Retinal pigment epithelial cell (primary cell): ENCODE data around the gene NREP.

Experiments used
- DNase-seq: peaks from one replicate; pipeline ENCODE4 v3.0.0-alpha.2; 2010; ENCODE audit warnings: low read depth
- H3K4me3 ChIP-seq: 2 replicates; pipeline ENCODE4 v1.5.1; 2011; ENCODE audit warnings: mild to moderate bottlenecking, low read length, control low read depth, moderate library complexity
- CTCF ChIP-seq: conservative IDR thresholded peaks from 2 replicates; pipeline ENCODE4 v1.5.1; 2011; ENCODE audit warnings: low read depth, low read length, control low read depth, inconsistent platforms

The NREP gene

GRCh38 chr5:111790295-111790694 lies 33.3 kb upstream of the NREP start:
- no peak for TF ChIP-seq CTCF
- no peak for DNase-seq
- H3K4me3 ChIP-seq = no peak overlapping the region

- no peak for DNase-seq
- no peak for TF ChIP-seq CTCF
- H3K4me3 ChIP-seq = no peak overlapping the region
Measured at GRCh38 chr5:111787006-111787405, 30.0 kb upstream of the NREP start.

DNA sequence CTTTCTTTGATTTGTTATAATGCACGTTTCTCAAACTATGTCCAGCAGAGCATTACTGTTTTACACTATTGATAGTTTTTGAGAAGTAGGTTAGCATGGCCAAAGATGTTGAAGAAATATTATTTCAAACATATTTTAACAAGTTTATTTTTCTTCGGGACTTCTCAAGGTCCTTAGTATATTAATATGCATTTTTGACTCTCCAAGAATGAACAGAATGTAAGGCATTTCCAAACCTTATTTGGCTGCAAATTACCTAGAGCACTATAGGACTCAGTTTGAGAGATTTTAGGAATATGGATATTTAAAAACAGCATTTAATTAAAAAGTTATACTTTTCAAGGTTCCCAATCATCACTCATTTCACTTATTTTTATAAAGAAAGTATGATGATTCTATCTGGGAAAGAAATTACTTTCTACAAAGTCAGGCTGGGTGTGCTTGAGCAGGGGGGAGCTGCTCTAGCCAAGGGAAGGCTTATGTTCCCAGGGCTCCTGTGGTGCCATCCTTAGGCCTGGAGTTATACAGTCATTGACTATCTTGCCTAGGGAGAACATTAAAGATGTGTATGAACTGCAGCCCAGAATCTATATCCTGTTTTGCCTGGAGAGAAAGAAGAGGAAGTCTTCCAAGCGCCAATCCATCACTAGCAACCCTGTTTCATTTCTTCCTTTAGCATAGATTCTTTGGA lies 27.6 kb upstream of the NREP start:
- no peak for DNase-seq
- TF ChIP-seq CTCF = no peak
- no peak overlapping the region for H3K4me3 ChIP-seq

DNA sequence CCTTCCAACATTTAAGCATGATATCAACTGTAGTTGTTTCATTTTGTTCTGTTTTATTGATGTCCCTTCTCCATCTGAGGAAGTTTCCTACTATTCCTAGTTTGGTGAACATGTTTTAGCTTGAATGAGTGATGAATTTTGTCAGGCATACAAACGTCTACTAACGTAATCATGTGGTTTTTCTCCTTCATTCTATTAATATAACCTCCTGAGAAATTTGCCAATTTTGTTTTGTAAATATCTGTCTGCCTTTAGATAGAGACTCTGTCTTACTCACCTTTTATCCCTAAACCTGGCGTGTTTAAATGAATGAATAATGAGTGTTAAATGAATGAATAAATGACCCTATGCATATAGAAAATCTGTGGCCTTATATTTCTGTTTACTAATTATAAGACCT lies 26.5 kb upstream of the NREP start:
- TF ChIP-seq CTCF = no peak
- no peak for DNase-seq
- no peak overlapping the region for H3K4me3 ChIP-seq

- DNase-seq = no peak
- no peak for TF ChIP-seq CTCF
- H3K4me3 ChIP-seq = no peak overlapping the region
Measured at GRCh38 chr5:111782216-111782615, 25.2 kb upstream of the NREP start.

- no peak overlapping the region for H3K4me3 ChIP-seq
- no peak for TF ChIP-seq CTCF
- DNase-seq = no peak
Measured at GRCh38 chr5:111781200-111781599, 24.2 kb upstream of the NREP start.

GRCh38 chr5:111779922-111780292 lies 22.9 kb upstream of the NREP start:
- H3K4me3 ChIP-seq = no peak overlapping the region
- DNase-seq = no peak
- no peak for TF ChIP-seq CTCF
